HUES48 (cell line): Measurements from ENCODE around the gene HSP90B1.

Experiments
- H3K27ac ChIP-seq: one replicate; pipeline ENCODE4 v1.7.0; 2013; ENCODE audit warnings: low read depth, low read length, inconsistent platforms
- H3K27me3 ChIP-seq: 2 replicates; pipeline ENCODE4 v1.6.1; 2013; ENCODE audit warnings: mild to moderate bottlenecking, low read length; ENCODE audit not compliant: control insufficient read depth, insufficient read depth
- H3K36me3 ChIP-seq: 2 replicates; pipeline ENCODE4 v1.6.1; 2013; ENCODE audit warnings: low read length; ENCODE audit not compliant: control insufficient read depth, insufficient read depth
- H3K4me1 ChIP-seq: 2 replicates; pipeline ENCODE4 v1.6.1; 2013; ENCODE audit warnings: mild to moderate bottlenecking, low read length; ENCODE audit not compliant: control insufficient read depth, insufficient read depth
- H3K4me3 ChIP-seq: 2 replicates; pipeline ENCODE4 v1.5.1; 2013; ENCODE audit warnings: mild to moderate bottlenecking, low read depth, low read length
- H3K9ac ChIP-seq: 2 replicates; pipeline ENCODE4 v1.6.1; 2013; ENCODE audit warnings: mild to moderate bottlenecking, low read depth, low read length, moderate library complexity
- H3K9me3 ChIP-seq: 2 replicates; pipeline ENCODE4 v1.6.1; 2013; ENCODE audit warnings: low read length; ENCODE audit not compliant: control insufficient read depth, insufficient read depth

HSP90B1 gene

GRCh38 chr12:103929784-103930033 is 501 bp upstream of the HSP90B1 start:
- peak overlapping the region; percentile 87 for H3K27ac ChIP-seq
- H3K9me3 ChIP-seq: no peaks in the 10 kb centered on the region
- H3K4me3 ChIP-seq: peak overlapping the region; percentile 86
- H3K36me3 ChIP-seq: peaks cover 36% of the 10 kb centered on the region
- peaks cover 11% of the 10 kb centered on the region; the same call in 1 of the 2 replicates for H3K4me1 ChIP-seq
- peak overlapping the region; percentile 80; the same call in 1 of the 2 replicates for H3K9ac ChIP-seq
- H3K27me3 ChIP-seq: no peaks in the 10 kb centered on the region

- Histone ChIP-seq H3K9ac (peak overlapping the region; percentile 92), H3K9me3 (no peaks in the 10 kb centered on the region), H3K4me1 (peaks cover 11% of the 10 kb centered on the region; the same call in 1 of the 2 replicates), H3K36me3 (peaks cover 49% of the 10 kb centered on the region), H3K27ac (peak overlapping the region; percentile 76), H3K27me3 (no peaks in the 10 kb centered on the region), H3K4me3 (peak overlapping the region; percentile 90)
Observed at GRCh38 chr12:103930787-103931735, 851 bp downstream of the HSP90B1 start.

GRCh38 chr12:103933237-103933636 is 3.0 kb downstream of the HSP90B1 start:
- H3K27me3 ChIP-seq: no peaks in the 10 kb centered on the region
- H3K4me1 ChIP-seq: peaks cover 10% of the 10 kb centered on the region; the same call in 1 of the 2 replicates
- no peak overlapping the region for H3K9ac ChIP-seq
- no peak overlapping the region; the same call in 1 of the 2 replicates for H3K4me3 ChIP-seq
- H3K27ac ChIP-seq: no peak overlapping the region
- peaks cover 71% of the 10 kb centered on the region for H3K36me3 ChIP-seq
- no peaks in the 10 kb centered on the region for H3K9me3 ChIP-seq

GRCh38 chr12:103936679-103937078 is 6.5 kb downstream of the HSP90B1 start:
- H3K36me3 ChIP-seq: peaks cover 100% of the 10 kb centered on the region

GRCh38 chr12:103944964-103945363 is 14.8 kb downstream of the HSP90B1 start:
- H3K4me1 ChIP-seq: no peaks in the 10 kb centered on the region
- H3K36me3 ChIP-seq: peaks cover 100% of the 10 kb centered on the region
- H3K9ac ChIP-seq: no peak overlapping the region

More at GRCh38 chr12:103936679-103937078, 6.5 kb downstream of the HSP90B1 start:
- no peak overlapping the region for H3K27ac ChIP-seq
- H3K4me3 ChIP-seq: no peak overlapping the region
- no peaks in the 10 kb centered on the region for H3K9me3 ChIP-seq
- no peak overlapping the region for H3K9ac ChIP-seq
- H3K27me3 ChIP-seq: no peaks in the 10 kb centered on the region
- peaks cover 4% of the 10 kb centered on the region; the same call in 1 of the 2 replicates for H3K4me1 ChIP-seq

GRCh38 chr12:103947871-103948555 is 17.8 kb downstream of the HSP90B1 start:
- H3K4me1 ChIP-seq: no peaks in the 10 kb centered on the region
- H3K27me3 ChIP-seq: no peaks in the 10 kb centered on the region
- H3K27ac ChIP-seq: no peak overlapping the region
- H3K9ac ChIP-seq: no peak overlapping the region
- H3K36me3 ChIP-seq: peaks cover 100% of the 10 kb centered on the region
- H3K4me3 ChIP-seq: no peak overlapping the region
- H3K9me3 ChIP-seq: no peaks in the 10 kb centered on the region

More at GRCh38 chr12:103944964-103945363, 14.8 kb downstream of the HSP90B1 start:
- no peaks in the 10 kb centered on the region for H3K9me3 ChIP-seq
- no peaks in the 10 kb centered on the region for H3K27me3 ChIP-seq
- H3K4me3 ChIP-seq: no peak overlapping the region
- H3K27ac ChIP-seq: no peak overlapping the region

- no peak overlapping the region for H3K4me3 ChIP-seq
- no peak overlapping the region for H3K9ac ChIP-seq
- peaks cover 100% of the 10 kb centered on the region for H3K36me3 ChIP-seq
- no peaks in the 10 kb centered on the region for H3K9me3 ChIP-seq
- no peaks in the 10 kb centered on the region for H3K27me3 ChIP-seq
- H3K4me1 ChIP-seq: no peaks in the 10 kb centered on the region
- H3K27ac ChIP-seq: no peak overlapping the region
Observed at GRCh38 chr12:103948746-103949406, 18.7 kb downstream of the HSP90B1 start.

GRCh38 chr12:103952497-103952896 is 22.3 kb downstream of the HSP90B1 start:
- H3K4me1 ChIP-seq: peaks cover 6% of the 10 kb centered on the region; the same call in 1 of the 2 replicates
- no peaks in the 10 kb centered on the region for H3K27me3 ChIP-seq
- no peaks in the 10 kb centered on the region for H3K9me3 ChIP-seq
- H3K9ac ChIP-seq: no peak overlapping the region
- peaks cover 74% of the 10 kb centered on the region for H3K36me3 ChIP-seq
- H3K27ac ChIP-seq: no peak overlapping the region
- no peak overlapping the region for H3K4me3 ChIP-seq

- Histone ChIP-seq H3K9me3 (no peaks in the 10 kb centered on the region), H3K36me3 (peaks cover 40% of the 10 kb centered on the region), H3K9ac (peak overlapping the region; percentile 83), H3K27me3 (no peaks in the 10 kb centered on the region), H3K27ac (peak overlapping the region; percentile 99), H3K4me1 (peaks cover 6% of the 10 kb centered on the region; the same call in 1 of the 2 replicates), H3K4me3 (peak overlapping the region; percentile 85)
Observed at GRCh38 chr12:103955811-103956508, 25.8 kb downstream of the HSP90B1 start.

- H3K4me1 ChIP-seq: peaks cover 6% of the 10 kb centered on the region; the same call in 1 of the 2 replicates
- H3K36me3 ChIP-seq: peaks cover 34% of the 10 kb centered on the region
- no peaks in the 10 kb centered on the region for H3K9me3 ChIP-seq
- peak overlapping the region; percentile 99 for H3K27ac ChIP-seq
- peak overlapping the region; percentile 85 for H3K4me3 ChIP-seq
- no peaks in the 10 kb centered on the region for H3K27me3 ChIP-seq
- H3K9ac ChIP-seq: peak overlapping the region; percentile 83
Observed at GRCh38 chr12:103956509-103957027, 26.4 kb downstream of the HSP90B1 start.
